C4-2B (cell line): ENCODE results near the gene TMEM161B.

Experiments used
- ZFX ChIP-seq: fragments of 450-650 bp; IDR thresholded peaks from 2 replicates; pipeline ENCODE4 v1.6.1; 2017
- TF ChIP-seq, protein P1 (sequence below): fragments of 450-650 bp; conservative IDR thresholded peaks from 2 replicates; pipeline ENCODE4 v1.5.1; 2017; ENCODE audit warnings: mild to moderate bottlenecking

DNA sequence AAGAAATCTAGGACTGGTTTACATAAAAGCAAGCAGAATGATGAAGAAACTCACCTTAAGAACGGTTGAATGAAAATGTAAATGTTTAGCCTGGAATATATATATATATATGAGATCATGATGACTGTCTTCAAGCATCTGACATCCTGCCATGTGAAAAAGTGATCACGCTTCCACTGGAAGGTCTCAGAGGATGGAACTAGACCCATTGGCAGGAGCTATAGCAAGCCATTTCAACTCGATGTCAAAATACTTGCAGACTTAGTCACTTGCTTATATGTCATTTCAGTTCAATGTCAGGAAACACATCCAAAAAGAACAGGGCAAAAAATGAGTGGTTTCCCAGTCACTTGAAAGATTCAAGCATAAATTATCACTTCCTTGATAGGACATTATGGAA, 22.2 kb upstream of the TMEM161B start:
- TF ChIP-seq, protein P1, sequence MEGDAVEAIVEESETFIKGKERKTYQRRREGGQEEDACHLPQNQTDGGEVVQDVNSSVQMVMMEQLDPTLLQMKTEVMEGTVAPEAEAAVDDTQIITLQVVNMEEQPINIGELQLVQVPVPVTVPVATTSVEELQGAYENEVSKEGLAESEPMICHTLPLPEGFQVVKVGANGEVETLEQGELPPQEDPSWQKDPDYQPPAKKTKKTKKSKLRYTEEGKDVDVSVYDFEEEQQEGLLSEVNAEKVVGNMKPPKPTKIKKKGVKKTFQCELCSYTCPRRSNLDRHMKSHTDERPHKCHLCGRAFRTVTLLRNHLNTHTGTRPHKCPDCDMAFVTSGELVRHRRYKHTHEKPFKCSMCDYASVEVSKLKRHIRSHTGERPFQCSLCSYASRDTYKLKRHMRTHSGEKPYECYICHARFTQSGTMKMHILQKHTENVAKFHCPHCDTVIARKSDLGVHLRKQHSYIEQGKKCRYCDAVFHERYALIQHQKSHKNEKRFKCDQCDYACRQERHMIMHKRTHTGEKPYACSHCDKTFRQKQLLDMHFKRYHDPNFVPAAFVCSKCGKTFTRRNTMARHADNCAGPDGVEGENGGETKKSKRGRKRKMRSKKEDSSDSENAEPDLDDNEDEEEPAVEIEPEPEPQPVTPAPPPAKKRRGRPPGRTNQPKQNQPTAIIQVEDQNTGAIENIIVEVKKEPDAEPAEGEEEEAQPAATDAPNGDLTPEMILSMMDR = no peak
- no peak for TF ChIP-seq ZFX
